PC-9 (cell line): ENCODE measurements around the gene AMBRA1.

ENCODE experiments used
- EZH2 ChIP-seq: fragments of 200-600 bp; sonication (generic); IDR thresholded peaks from 2 replicates; pipeline ENCODE4 v1.8.0; 2017; ENCODE audit warnings: antibody characterized with exemption, low read depth
- TF ChIP-seq, protein P1 (sequence below): fragments of 200-600 bp; sonication (generic); conservative IDR thresholded peaks from 2 replicates; pipeline ENCODE4 v1.6.1; 2017; ENCODE audit warnings: mixed run types, antibody characterized with exemption, mild to moderate bottlenecking, moderate library complexity

DNA sequence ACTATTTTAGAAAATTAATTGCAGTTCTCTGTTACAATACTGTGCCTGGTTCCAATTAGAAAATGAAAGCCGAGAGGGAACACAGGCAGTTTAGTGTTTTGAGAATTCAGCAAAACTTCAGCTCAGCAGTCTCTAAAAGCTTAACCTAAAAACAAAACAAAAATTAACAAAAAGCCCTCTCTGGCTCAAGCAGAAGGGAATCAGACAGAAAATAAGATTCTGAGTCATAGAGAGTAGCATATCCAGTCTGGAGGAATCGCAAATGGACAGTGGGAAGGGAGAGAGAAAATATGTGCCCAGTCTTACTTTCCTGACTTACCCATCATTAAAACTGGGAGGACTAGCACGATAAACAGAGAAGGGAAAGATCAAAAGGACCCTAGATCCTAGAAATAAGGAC lies 164.1 kb downstream of the AMBRA1 start:
- TF ChIP-seq, protein P1, sequence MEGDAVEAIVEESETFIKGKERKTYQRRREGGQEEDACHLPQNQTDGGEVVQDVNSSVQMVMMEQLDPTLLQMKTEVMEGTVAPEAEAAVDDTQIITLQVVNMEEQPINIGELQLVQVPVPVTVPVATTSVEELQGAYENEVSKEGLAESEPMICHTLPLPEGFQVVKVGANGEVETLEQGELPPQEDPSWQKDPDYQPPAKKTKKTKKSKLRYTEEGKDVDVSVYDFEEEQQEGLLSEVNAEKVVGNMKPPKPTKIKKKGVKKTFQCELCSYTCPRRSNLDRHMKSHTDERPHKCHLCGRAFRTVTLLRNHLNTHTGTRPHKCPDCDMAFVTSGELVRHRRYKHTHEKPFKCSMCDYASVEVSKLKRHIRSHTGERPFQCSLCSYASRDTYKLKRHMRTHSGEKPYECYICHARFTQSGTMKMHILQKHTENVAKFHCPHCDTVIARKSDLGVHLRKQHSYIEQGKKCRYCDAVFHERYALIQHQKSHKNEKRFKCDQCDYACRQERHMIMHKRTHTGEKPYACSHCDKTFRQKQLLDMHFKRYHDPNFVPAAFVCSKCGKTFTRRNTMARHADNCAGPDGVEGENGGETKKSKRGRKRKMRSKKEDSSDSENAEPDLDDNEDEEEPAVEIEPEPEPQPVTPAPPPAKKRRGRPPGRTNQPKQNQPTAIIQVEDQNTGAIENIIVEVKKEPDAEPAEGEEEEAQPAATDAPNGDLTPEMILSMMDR: no peak
- no peak for TF ChIP-seq EZH2
